Posterior cingulate gyrus (tissue), 11 donors: ENCODE data around the gene HTR3B.
"Not testable (repeated sequence)": the region's sequence is repeated elsewhere in the genome, so short reads cannot be mapped to it uniquely, and the experiment has no call there.

Source experiments
- DNase-seq, 10 donors: peaks; one replicate each; pipeline versions ENCODE4 v3.0.0 to v3.0.0-alpha.2; 2020 to 2021; ENCODE audit warnings: mixed read lengths in 3 of 10
- intact Hi-C: fragments of 100-400 bp; cut with DNase I; formaldehyde crosslinking; loops from one replicate; pipeline ENCODE4 v1.15.1; 2023

HTR3B gene

GRCh38 chr11:113934761-113935160, 30.2 kb downstream of the HTR3B start:
- intact Hi-C loops = no loop called here
- no peak for DNase-seq

- intact Hi-C loops = no loop called here
- peak in 4 of 10 donors; percentile 30 to 90 (median 66) for DNase-seq
These were observed 31.3 kb downstream of the HTR3B start for GRCh38 chr11:113935858-113936257.

- intact Hi-C loops = no loop called here
- no peak for DNase-seq
These were observed 33.3 kb downstream of the HTR3B start for GRCh38 chr11:113937918-113938317.

- intact Hi-C loops = no loop called here
These were observed 37.7 kb downstream of the HTR3B start for GRCh38 chr11:113942256-113942655.

GRCh38 chr11:113946162-113946561, 41.6 kb downstream of the HTR3B start:
- DNase-seq, intact Hi-C loops: not testable (repeated sequence)

More at GRCh38 chr11:113942256-113942655, 37.7 kb downstream of the HTR3B start:
- no peak for DNase-seq

- intact Hi-C loops = no loop called here
- DNase-seq = no peak
These were observed 43.4 kb downstream of the HTR3B start for GRCh38 chr11:113947994-113948393.

GRCh38 chr11:113949891-113950290, 45.3 kb downstream of the HTR3B start:
- no peak for DNase-seq
- intact Hi-C loops = no loop called here

- DNase-seq = no peak
- intact Hi-C loops = no loop called here
These were observed 46.9 kb downstream of the HTR3B start for GRCh38 chr11:113951537-113951936.

GRCh38 chr11:113952070-113952469, 47.5 kb downstream of the HTR3B start:
- intact Hi-C loops = no loop called here

GRCh38 chr11:113952588-113952987, 48.0 kb downstream of the HTR3B start:
- intact Hi-C loops = no loop called here
- DNase-seq = no peak

More at GRCh38 chr11:113952070-113952469, 47.5 kb downstream of the HTR3B start:
- no peak for DNase-seq

GRCh38 chr11:113954235-113954634, 49.6 kb downstream of the HTR3B start:
- intact Hi-C loops = no loop called here

GRCh38 chr11:113956986-113957385, 52.4 kb downstream of the HTR3B start:
- intact Hi-C loops = loop anchor here (5.0 kb wide), 1 partner anchor 60 kb away; no protein-coding TSS in a partner anchor

More at GRCh38 chr11:113954235-113954634, 49.6 kb downstream of the HTR3B start:
- no peak for DNase-seq

GRCh38 chr11:113960702-113961330, 56.2 kb downstream of the HTR3B start:
- DNase-seq = no peak
- intact Hi-C loops = no loop called here

More at GRCh38 chr11:113956986-113957385, 52.4 kb downstream of the HTR3B start:
- DNase-seq = no peak

GRCh38 chr11:113967361-113967760, 62.8 kb downstream of the HTR3B start:
- intact Hi-C loops = no loop called here
- no peak for DNase-seq

GRCh38 chr11:113971506-113972195, 67.1 kb downstream of the HTR3B start:
- intact Hi-C loops = no loop called here
- DNase-seq = peak in 2 of 10 donors; percentile 37 to 51

GRCh38 chr11:113974741-113975470, 70.3 kb downstream of the HTR3B start, which contains the start of gene HTR3A:
Gene HTR3A (plus strand): TSS chr11:113975108. CDS start chr11:113975326, 218 bp downstream.
- DNase-seq = peak in 2 of 10 donors; percentile 30 to 49
- intact Hi-C loops = no loop called here

- intact Hi-C loops = no loop called here
- DNase-seq = peak in 2 of 10 donors; percentile 13 to 52
These were observed 72.5 kb downstream of the HTR3B start for GRCh38 chr11:113977071-113977490.

GRCh38 chr11:113977701-113978100, 73.1 kb downstream of the HTR3B start:
- peak in 2 of 10 donors; percentile 26 to 54 for DNase-seq
- intact Hi-C loops = no loop called here

GRCh38 chr11:113979431-113979830, 74.8 kb downstream of the HTR3B start:
- intact Hi-C loops = no loop called here
- DNase-seq = peak in 1 of 10 donors; percentile 18

GRCh38 chr11:113980785-113981184, 76.2 kb downstream of the HTR3B start:
- peak in 1 of 10 donors; percentile 35 for DNase-seq
- intact Hi-C loops = no loop called here

- intact Hi-C loops = no loop called here
These were observed 77.7 kb downstream of the HTR3B start for GRCh38 chr11:113982306-113982705.

More at GRCh38 chr11:113982306-113982705, 77.7 kb downstream of the HTR3B start:
- peak in 2 of 10 donors; percentile 18 to 28 for DNase-seq
